HG03139 (cell line): Measurements from ENCODE around the gene HDAC4.
"Not testable (repeated sequence)": the region's sequence is repeated elsewhere in the genome, so short reads cannot be mapped to it uniquely, and the experiment has no call there.

ENCODE experiments used
- ATAC-seq: cut with Tn5 transposase; IDR thresholded peaks from one replicate; pipeline ENCODE4 v1.9.1; 2021; ENCODE audit not compliant: unreplicated experiment

The HDAC4 gene

DNA sequence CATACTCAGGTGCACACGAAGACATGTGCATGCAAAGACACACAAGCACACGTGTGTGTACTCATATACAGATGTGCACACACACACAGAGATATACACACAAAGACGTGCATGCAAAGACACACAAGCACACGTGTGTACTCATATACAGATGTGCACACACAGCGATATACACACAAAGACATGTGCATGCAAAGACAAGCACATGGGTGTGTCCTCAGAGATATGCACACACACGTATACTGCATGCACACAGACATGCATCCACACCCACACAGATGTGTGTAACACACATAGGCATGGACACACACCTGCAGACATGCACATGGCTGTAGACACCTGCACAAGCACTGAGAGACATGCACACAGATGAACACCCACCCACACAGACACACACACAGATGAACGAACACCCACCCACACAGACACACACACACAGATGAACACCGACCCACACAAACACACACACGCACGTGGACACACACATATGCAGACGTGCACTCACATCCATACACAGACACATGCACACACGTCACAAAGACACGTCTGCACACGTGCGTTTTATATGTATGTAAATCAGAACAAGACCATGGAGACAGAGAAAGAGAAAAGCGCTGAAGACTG, 321.0 kb downstream of the HDAC4 start:
- ATAC-seq, result no peak

- ATAC-seq, result no peak
Measured at GRCh38 chr2:239078128-239078924, 322.5 kb downstream of the HDAC4 start.

DNA sequence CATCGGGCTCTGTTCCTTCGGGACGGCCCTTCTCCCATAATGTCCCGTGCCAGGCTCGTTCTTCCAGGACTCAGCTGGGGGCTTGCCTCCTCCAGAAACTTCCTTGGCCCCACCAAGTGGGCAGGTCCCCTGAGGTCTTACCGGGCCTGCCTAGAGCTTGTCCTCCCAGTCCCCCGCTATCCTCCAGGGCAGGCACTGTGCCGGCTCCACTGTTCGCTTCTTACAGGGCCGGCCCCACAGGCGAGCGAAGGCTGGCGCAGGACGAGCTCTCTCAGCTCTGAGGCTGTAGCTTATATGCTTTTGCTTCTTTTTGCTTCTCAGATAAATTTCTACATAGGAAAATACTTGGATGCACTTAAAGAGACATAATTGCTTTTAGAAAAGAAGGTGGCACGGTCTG, 323.6 kb downstream of the HDAC4 start:
- ATAC-seq, result no peak

DNA sequence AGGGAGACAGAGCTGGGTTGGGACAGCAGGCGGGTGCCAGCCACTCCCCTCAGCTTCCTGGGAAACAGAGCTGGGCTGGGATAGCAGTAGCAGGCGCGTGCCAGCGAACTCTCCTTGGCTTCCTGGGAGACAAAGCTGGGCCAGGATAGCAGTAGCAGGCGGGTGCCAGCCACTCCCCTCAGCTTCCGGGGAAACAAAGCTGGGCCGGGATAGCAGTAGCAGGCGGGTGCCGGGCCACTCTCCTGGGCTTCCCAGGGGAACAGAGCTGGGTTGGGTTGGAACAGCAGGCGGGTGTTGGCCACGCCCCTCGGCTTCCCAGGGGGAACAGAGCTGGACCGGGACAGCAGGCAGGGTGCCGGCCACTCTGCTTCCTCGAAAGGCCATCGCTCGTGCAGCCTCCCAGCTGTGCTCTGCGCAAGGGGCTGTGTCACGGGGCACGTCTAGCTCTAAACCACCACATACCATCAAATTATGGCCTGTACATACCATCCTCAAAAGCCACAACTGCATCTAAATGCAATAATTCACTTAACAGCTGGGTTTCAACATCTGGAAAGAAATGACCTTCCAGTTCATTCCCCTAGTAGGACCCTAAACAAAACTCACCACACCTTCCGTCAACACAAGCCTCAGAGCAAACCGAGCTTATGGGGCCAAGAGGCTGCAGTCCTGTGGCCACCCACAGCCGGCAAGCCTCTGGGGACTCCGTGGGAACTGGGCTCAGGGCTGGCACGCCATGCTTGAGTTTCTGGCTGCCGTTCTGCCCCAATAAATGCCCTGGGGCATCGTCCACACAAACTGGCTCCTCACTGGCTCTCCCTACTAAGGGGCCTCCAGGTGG, 324.7 kb downstream of the HDAC4 start:
- no peak for ATAC-seq

DNA sequence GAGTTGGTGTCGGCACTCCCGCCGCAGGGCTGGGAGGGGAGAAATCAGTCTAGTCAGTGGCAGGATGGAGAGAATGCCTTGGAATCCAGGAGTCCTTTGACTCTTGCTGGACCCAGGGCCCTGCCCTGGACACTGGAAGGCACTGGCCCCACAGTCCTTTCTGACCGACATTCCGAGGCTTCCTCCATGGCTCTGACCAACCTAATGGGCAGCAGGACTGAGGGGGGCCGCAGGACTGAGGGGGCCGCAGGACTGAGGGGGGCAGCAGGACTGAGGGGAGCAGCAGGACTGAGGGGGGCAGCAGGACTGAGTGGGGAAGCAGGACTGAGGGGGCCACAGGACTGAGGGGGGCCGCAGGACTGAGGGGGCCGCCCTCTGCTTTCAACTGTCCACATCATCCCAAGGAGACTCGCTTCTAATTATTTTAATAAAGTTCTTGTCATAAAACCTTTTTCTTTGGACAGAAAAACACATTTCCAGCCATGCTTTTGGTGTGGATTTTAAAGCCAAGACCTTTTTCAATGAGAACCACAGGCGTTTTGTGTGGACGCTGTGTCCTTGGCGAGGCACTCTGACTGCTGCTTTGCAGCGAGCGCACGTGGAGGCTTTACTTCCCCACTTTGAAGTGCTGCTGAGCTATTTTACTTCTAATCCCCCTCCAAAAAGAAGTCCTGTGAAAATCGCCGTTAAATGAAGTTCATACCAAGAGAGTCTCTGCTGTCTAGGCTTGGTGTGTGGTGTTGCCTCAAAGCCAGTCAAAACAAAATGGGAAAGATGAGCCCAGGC, 326.9 kb downstream of the HDAC4 start:
- no peak for ATAC-seq

GRCh38 chr2:239073270-239073669, 327.6 kb downstream of the HDAC4 start:
- no peak for ATAC-seq

- no peak for ATAC-seq
Measured at GRCh38 chr2:239072786-239073185, 328.0 kb downstream of the HDAC4 start.

- no peak for ATAC-seq
Measured at GRCh38 chr2:239070466-239070865, 330.4 kb downstream of the HDAC4 start.

GRCh38 chr2:239069362-239070333, 331.2 kb downstream of the HDAC4 start:
- not testable (repeated sequence) for ATAC-seq

DNA sequence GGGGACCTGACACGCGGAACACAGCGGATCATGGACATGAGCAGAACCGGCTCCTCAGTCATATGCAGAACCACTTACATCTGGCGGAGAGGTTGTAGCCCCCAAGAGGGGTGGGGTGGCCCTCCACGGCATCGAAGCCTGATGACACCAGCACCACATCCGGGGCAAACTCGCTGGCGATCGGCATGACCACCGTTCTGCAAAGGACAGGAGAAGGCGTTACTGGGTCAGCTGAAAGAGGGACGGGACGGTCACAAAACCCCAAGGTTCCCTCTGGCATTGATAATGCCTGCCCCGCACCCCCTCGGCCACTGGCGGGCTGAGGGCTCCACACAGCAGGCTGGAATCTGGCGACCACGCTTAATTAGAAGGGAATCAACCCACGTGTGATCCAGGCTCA, 332.4 kb downstream of the HDAC4 start:
- ATAC-seq, result no peak

DNA sequence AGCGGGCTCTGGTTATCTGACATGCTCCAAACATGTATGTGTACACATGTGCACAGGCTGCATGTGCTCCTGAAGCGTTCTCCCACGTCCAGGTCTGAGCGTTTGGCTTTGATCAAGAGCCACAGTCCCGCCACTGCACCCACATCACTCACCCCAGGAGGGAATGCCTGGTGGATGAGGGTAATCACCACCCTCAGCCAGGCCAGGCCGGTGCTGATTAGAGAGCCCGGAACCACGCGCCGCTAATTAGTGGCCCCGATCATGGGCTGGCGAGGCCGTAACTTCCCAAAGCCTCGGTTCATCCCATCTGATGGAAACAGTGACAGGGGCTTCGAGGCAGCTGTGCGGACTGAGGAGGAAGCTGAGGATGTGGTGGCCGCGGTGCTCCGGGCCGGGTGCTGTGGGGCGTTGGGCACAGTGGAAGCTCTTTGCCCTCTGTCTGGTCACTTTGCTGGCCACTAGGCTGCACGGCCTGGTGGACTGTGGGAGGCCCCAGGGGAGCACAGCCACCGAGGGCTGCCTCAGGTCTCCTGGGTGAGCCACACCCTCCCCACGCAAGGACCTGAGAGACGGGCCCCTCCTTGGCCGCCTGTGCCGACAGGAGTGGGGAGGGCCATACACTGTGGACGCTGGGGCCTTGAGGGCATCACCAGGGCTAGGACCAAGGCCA, 333.5 kb downstream of the HDAC4 start:
- no peak for ATAC-seq

GRCh38 chr2:239066597-239066996, 334.2 kb downstream of the HDAC4 start:
- no peak for ATAC-seq

DNA sequence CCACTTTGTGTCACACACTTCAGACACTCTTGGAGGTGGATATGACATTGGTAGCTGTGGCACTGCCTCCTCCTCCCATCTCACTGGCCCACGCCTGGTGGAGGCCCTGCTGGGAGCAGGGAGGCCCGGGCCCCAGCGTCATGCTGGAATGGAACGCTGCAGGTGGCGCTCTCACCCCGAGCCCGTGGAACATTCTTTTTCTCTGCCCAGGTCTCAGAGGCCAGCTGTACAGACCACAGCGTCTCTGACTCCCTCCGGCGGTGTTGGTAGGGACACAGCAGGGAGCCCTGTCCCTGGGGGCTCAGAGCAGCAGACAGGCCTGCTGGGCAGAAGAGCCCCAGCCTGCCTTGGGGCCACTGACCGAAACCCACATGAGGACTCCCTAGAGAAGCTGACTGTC, 334.9 kb downstream of the HDAC4 start:
- no peak for ATAC-seq

- ATAC-seq, result no peak
Measured at GRCh38 chr2:239065537-239065936, 335.3 kb downstream of the HDAC4 start.

- no peak for ATAC-seq
Measured at GRCh38 chr2:239064891-239065290, 335.9 kb downstream of the HDAC4 start.

- no peak for ATAC-seq
Measured at GRCh38 chr2:239064253-239064652, 336.6 kb downstream of the HDAC4 start.

- no peak for ATAC-seq
Measured at GRCh38 chr2:239062743-239063142, 338.1 kb downstream of the HDAC4 start.

GRCh38 chr2:239061824-239062570, 338.8 kb downstream of the HDAC4 start:
- ATAC-seq, result no peak
